HFFc6 (cell line): ENCODE data around the gene CALM1. TPM values are rescaled to one million over a fixed set of nuclear protein-coding genes. Genes with fewer than 3 reads are reported as not detected.

Source experiments
- DNase-seq: peaks from one replicate; pipeline ENCODE4 v3.0.0-alpha.2; 2018
- H3K27ac Mint-ChIP-seq: 2 replicates; pipeline ENCODE4 v1.8.0; 2020; ENCODE audit warnings: mild to moderate bottlenecking, mixed read lengths
- H3K27me3 Mint-ChIP-seq: 2 replicates; pipeline ENCODE4 v1.8.0; 2021; ENCODE audit warnings: mild to moderate bottlenecking, moderate library complexity, mixed read lengths; ENCODE audit not compliant: insufficient read depth
- H3K36me3 Mint-ChIP-seq: 2 replicates; pipeline ENCODE4 v1.8.0; 2021; ENCODE audit warnings: low read depth, mixed read lengths
- H3K4me1 Mint-ChIP-seq: 2 replicates; pipeline ENCODE4 v1.8.0; 2020; ENCODE audit warnings: low read depth, mixed read lengths
- H3K4me3 Mint-ChIP-seq: 2 replicates; pipeline ENCODE4 v1.8.0; 2020; ENCODE audit warnings: mild to moderate bottlenecking, moderate library complexity, mixed read lengths
- H3K9me3 Mint-ChIP-seq: 2 replicates; pipeline ENCODE4 v1.8.0; 2020; ENCODE audit warnings: mild to moderate bottlenecking, mixed read lengths
- CTCF ChIP-seq: fragments of 200-600 bp; sonication (generic); IDR thresholded peaks from 2 replicates; pipeline ENCODE4 v1.5.0; 2021; ENCODE audit warnings: antibody characterized with exemption, mild to moderate bottlenecking
- total RNA-seq, 6 experiments: library from RNA; stranded (reverse); fragmentation: NEBNext Ultra II Directional; extraction: Animal tissue kit (Norgen Biotek cat#: 25700); gene quantifications; 2 replicates in 1 of 6; 3 replicates in 5 of 6; pipeline ENCODE4 v1.2.3, GENCODE V29; 2021

The CALM1 gene
- total RNA-seq, 6 experiments from 2014 or later, result 333 to 429 (median 403) TPM

- DNase-seq, result peak; percentile 3
- peaks cover 8% of the 10 kb centered on the region; the same call in 1 of the 2 replicates for H3K4me1 Mint-ChIP-seq
- H3K36me3 Mint-ChIP-seq, result no peaks in the 10 kb centered on the region
- peaks cover 23% of the 10 kb centered on the region for H3K27me3 Mint-ChIP-seq
- no peaks in the 10 kb centered on the region for H3K9me3 Mint-ChIP-seq
- H3K4me3 Mint-ChIP-seq, result no peak overlapping the region
- TF ChIP-seq CTCF, result no peak
- H3K27ac Mint-ChIP-seq, result no peak overlapping the region
These were observed 41.0 kb upstream of the CALM1 start for GRCh38 chr14:90355540-90356518.

GRCh38 chr14:90356925-90357324 is 39.9 kb upstream of the CALM1 start:
- Mint-ChIP-seq H3K4me1 (peaks cover 8% of the 10 kb centered on the region; the same call in 1 of the 2 replicates), H3K36me3 (no peaks in the 10 kb centered on the region), H3K27me3 (peaks cover 23% of the 10 kb centered on the region), H3K9me3 (no peaks in the 10 kb centered on the region), H3K4me3 (no peak overlapping the region), H3K27ac (no peak overlapping the region)
- DNase-seq, result no peak
- no peak for TF ChIP-seq CTCF

GRCh38 chr14:90358359-90358758 is 38.5 kb upstream of the CALM1 start:
- Mint-ChIP-seq H3K36me3 (no peaks in the 10 kb centered on the region), H3K9me3 (no peaks in the 10 kb centered on the region), H3K27me3 (peaks cover 26% of the 10 kb centered on the region), H3K4me1 (peaks cover 8% of the 10 kb centered on the region; the same call in 1 of the 2 replicates), H3K27ac (no peak overlapping the region), H3K4me3 (no peak overlapping the region)
- no peak for TF ChIP-seq CTCF
- no peak for DNase-seq

GRCh38 chr14:90361865-90362557 is 34.8 kb upstream of the CALM1 start:
- Mint-ChIP-seq H3K27ac (no peak overlapping the region), H3K4me1 (no peaks in the 10 kb centered on the region), H3K36me3 (no peaks in the 10 kb centered on the region), H3K9me3 (no peaks in the 10 kb centered on the region), H3K4me3 (no peak overlapping the region), H3K27me3 (peaks cover 14% of the 10 kb centered on the region)
- no peak for TF ChIP-seq CTCF
- no peak for DNase-seq

- H3K4me3 Mint-ChIP-seq, result no peak overlapping the region
- no peaks in the 10 kb centered on the region for H3K9me3 Mint-ChIP-seq
- no peaks in the 10 kb centered on the region for H3K36me3 Mint-ChIP-seq
- H3K27ac Mint-ChIP-seq, result no peak overlapping the region
- no peaks in the 10 kb centered on the region for H3K4me1 Mint-ChIP-seq
- TF ChIP-seq CTCF, result no peak
- peaks cover 9% of the 10 kb centered on the region for H3K27me3 Mint-ChIP-seq
- DNase-seq, result no peak
These were observed 34.3 kb upstream of the CALM1 start for GRCh38 chr14:90362558-90362896.
